ENCODE measurements around the gene SH2D7. TPM values are rescaled to one million over a fixed set of nuclear protein-coding genes. Genes with fewer than 3 reads are reported as not detected.

SH2D7 gene
- total and polyA plus RNA-seq, 2 donors (not counting 3 experiments of a cell fraction or from before 2014, with no cell fraction given) = not detected

DNA sequence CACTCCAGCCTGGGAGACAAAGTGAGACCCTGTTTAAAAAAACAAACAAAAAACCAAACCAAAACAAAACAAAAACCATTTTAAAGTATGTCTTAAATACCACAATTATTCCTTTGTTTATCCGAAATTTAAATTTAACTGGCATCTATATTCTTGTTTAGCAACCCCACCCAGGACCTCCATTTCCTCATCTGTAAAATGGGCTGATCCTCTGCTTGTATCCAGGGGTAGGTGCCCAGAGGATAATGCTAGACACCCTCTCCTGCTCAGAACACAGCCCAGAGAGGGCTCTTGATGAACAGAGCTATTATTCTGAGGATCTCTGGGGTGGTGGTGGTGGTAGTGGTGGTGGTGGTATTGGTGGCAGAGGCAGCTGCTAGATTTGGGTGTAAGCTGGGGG, 9.8 kb downstream of the SH2D7 start:
- FAIRE-seq (no peak), DNase-seq (ENCODE audit: low read depth, low spot score) (no peak)
- intact Hi-C loops (cut with micrococcal nuclease) = no loop called here
- dilution Hi-C loops (cut with MboI; ENCODE audit: extremely low pct_ligation_motif_present, low sequenced_read_pairs) = no loop called here
- no peak overlapping the region for H2AFZ ChIP-seq (ENCODE audit: low read depth, low read length)
- no peaks in the 10 kb centered on the region for H3K9me1 ChIP-seq (replicated peaks; ENCODE audit: control insufficient read depth, extremely low read depth, insufficient read depth, low read length)
- no peaks in the 10 kb centered on the region for H3K79me2 ChIP-seq (ENCODE audit: control insufficient read depth, insufficient read depth, low read length)
- BruUV-seq (replicated peaks) = no TSS peak
- no peaks in the 10 kb centered on the region for H3K36me3 ChIP-seq (ENCODE audit: control insufficient read depth in 2 of 2, extremely low read depth in 1 of 2, insufficient read depth in 2 of 2, low read length in 2 of 2)
- H3K4me1 ChIP-seq (ENCODE audit: control insufficient read depth, extremely low read depth, insufficient read depth, low read length) = peaks cover 17% of the 10 kb centered on the region
- ChIA-PET POLR2A (no interaction called here), CTCF (interaction anchor here (1.0 to 1.2 kb wide), 2 partner anchors 10 to 18 kb away, joined by 3 read pairs; partner anchors contain the start of gene SH2D7)
- H3K9me3 ChIP-seq (replicated peaks; ENCODE audit: control insufficient read depth, insufficient read depth, low read length) = no peaks in the 10 kb centered on the region
- H3K27me3 ChIP-seq (ENCODE audit: control insufficient read depth in 2 of 2, insufficient read depth in 2 of 2, low read length in 2 of 2) = no peaks in the 10 kb centered on the region
- H3K4me2 ChIP-seq (ENCODE audit: insufficient read depth, low read length) = no peak overlapping the region
- TF ChIP-seq, protein P1, sequence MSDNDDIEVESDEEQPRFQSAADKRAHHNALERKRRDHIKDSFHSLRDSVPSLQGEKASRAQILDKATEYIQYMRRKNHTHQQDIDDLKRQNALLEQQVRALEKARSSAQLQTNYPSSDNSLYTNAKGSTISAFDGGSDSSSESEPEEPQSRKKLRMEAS (IDR thresholded peaks at IDR 0.05; ENCODE audit: insufficient read depth, insufficient read length) = no peak
- TF ChIP-seq CTCF (IDR thresholded peaks at IDR 0.05; ENCODE audit: extremely low read depth in 1 of 2, insufficient read depth in 1 of 2, low read depth in 1 of 2, low read length in 2 of 2) = no peak
- TF ChIP-seq GATA2 (IDR thresholded peaks at IDR 0.05; ENCODE audit: insufficient read depth, insufficient read length, low read depth, low read length) = no peak
- TF ChIP-seq POLR2AphosphoS5 (IDR thresholded peaks at IDR 0.05; ENCODE audit: insufficient read depth, low read depth, low read length) = no peak
- no peak for TF ChIP-seq JUN (IDR thresholded peaks at IDR 0.05; ENCODE audit: borderline replicate concordance, insufficient read depth, insufficient read length, low read depth)
- TF ChIP-seq MYC (IDR thresholded peaks at IDR 0.05; ENCODE audit: low read depth, low read length) = no peak
- no peak for TF ChIP-seq POLR2A (IDR thresholded peaks at IDR 0.05; ENCODE audit: low read depth, low read length)
- TF ChIP-seq FOS (IDR thresholded peaks at IDR 0.05; ENCODE audit: borderline replicate concordance, insufficient read depth, low read length) = no peak
- no peak for TF ChIP-seq EZH2 (IDR thresholded peaks at IDR 0.05; ENCODE audit: borderline replicate concordance, low read depth, low read length, severe bottlenecking)
- H4K20me1 ChIP-seq (replicated peaks; ENCODE audit: control insufficient read depth, extremely low read depth, insufficient read depth, low read length) = no peaks in the 10 kb centered on the region
- H3K27ac ChIP-seq (ENCODE audit: insufficient read depth, low read depth, low read length) = no peak overlapping the region
- no peak overlapping the region for H3K4me3 ChIP-seq (replicated peaks in 1 of 3; ENCODE audit: insufficient read depth in 1 of 3, low read depth in 1 of 3, low read length in 3 of 3)
- no peak overlapping the region for H3K9ac ChIP-seq (replicated peaks; ENCODE audit: extremely low read depth, insufficient read depth, low read length)
